ENCODE data around the gene SKI. TPM values are rescaled to one million over a fixed set of nuclear protein-coding genes. Genes with fewer than 3 reads are reported as not detected.

SKI gene
- total and polyA plus RNA-seq, 2 of the 4 experiments (the other 2 are of a cell fraction) = 2.3 to 20.1 TPM

DNA sequence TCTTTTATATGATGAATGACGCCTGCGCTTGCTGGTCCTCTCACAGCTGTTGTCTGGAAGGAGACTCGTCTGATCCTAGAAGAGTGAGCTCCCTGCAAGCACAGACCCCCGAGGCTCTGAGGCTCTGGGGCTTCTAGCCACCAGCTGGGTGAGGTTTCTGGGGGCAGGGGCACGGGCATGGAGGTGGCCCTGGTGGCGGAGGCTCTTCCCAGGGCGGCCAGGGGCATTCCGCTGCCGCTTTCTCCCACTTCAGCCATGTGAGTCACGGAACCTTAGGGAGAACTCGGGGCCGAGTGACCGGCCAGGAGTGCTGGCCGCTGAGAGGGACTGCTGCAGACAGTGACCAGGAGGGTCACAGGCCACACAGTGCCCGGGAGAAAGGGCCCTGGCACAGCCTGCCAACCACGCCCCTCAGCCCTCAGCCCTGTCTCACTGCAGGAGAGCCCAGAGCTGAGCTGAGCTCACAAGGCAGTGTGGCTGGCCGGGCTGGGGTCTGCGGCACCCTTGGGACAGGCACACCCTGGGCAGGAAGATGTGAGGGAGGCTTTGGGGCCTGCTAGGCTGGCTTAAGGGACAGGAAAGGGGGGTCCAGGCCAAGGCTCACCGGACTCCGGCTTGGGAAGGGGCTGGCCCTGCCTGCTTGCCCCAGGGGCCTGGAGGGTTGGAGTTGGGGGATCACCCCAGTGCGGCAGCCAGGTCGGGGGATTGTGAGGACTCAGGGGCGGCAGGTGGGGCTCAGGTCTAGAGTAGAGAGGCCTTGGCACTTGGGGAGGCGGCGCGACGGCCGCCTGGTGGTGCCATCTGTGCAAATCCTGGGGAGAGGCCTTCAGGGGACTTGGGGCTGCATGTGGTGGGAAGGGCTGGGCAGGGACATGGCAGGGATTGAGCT is 127.5 kb downstream of the SKI start:
- Histone ChIP-seq H2AK9ac (replicated peaks; ENCODE audit: low read depth, low read length, poor library complexity) (no peak overlapping the region), H4K91ac (ENCODE audit: insufficient read depth, low read depth, low read length) (no peak overlapping the region), H2AFZ (replicated peaks; ENCODE audit: low read length, poor library complexity) (no peak overlapping the region), H4K20me1 (ENCODE audit: insufficient read depth, low read length) (no peaks in the 10 kb centered on the region), H4K5ac (ENCODE audit: low read depth, low read length) (no peak overlapping the region), H2BK15ac (ENCODE audit: low read depth, low read length) (no peak overlapping the region), H3K27me3 (ENCODE audit: control insufficient read depth, insufficient read depth, low read length) (no peaks in the 10 kb centered on the region), H3K9me1 (ENCODE audit: insufficient read depth, low read length) (no peaks in the 10 kb centered on the region), H2BK120ac (ENCODE audit: low read depth, low read length) (no peak overlapping the region), H2BK5ac (ENCODE audit: low read depth, low read length, poor library complexity, severe bottlenecking) (no peak overlapping the region), H3K14ac (replicated peaks; ENCODE audit: low read depth, low read length) (no peak overlapping the region), H3K4me3 (ENCODE audit: insufficient read depth, low read depth, low read length) (no peak overlapping the region), H3K23ac (ENCODE audit: low read depth, low read length) (no peak overlapping the region), H3K4me1 (ENCODE audit: control insufficient read depth, insufficient read depth, low read length) (0 out of 2 replicates have a peak, but pooled peaks cover 1% of the 10 kb centered on the region), H3K9ac (ENCODE audit: low read depth, low read length) (no peak overlapping the region), H2BK20ac (ENCODE audit: low read depth, low read length) (no peak overlapping the region), H3K36me3 (ENCODE audit: control insufficient read depth, insufficient read depth, low read length) (no peaks in the 10 kb centered on the region), H3K4ac (ENCODE audit: low read depth, low read length) (no peak overlapping the region), H2AK5ac (ENCODE audit: low read depth, low read length) (no peak overlapping the region), H3K56ac (ENCODE audit: extremely low read depth, insufficient read depth, low read length) (no peak overlapping the region), H3K27ac (ENCODE audit: insufficient read depth, low read length) (no peak overlapping the region), H3K4me2 (ENCODE audit: low read depth, low read length) (no peak overlapping the region), H4K8ac (ENCODE audit: low read depth in 2 of 2, low read length in 2 of 2) (no peak overlapping the region), H3K18ac (ENCODE audit: low read depth, low read length) (no peak overlapping the region), H3K9me3 (ENCODE audit: control insufficient read depth, insufficient read depth, low read length) (no peaks in the 10 kb centered on the region), H3K79me1 (ENCODE audit: low read depth in 1 of 2, low read length in 2 of 2) (no peaks in the 10 kb centered on the region)
- in situ Hi-C loops (cut with MboI; ENCODE audit: low sequenced_read_pairs) (loop anchor here (25.0 kb wide), 1 partner anchor 393 kb away; no protein-coding TSS in a partner anchor), intact Hi-C loops (cut with micrococcal nuclease) (no loop called here), dilution Hi-C loops (cut with HindIII; ENCODE audit: low sequenced_read_pairs, unreplicated experiment) (no loop called here)
- BruUV-seq (replicated peaks) = no TSS peak
- no peak for DNase-seq
- TF ChIP-seq BHLHE40 (IDR thresholded peaks at IDR 0.05; ENCODE audit: low read depth, low read length) (no peak), NFE2L2 (IDR thresholded peaks at IDR 0.05; ENCODE audit: low read depth, low read length) (no peak), MAFK (IDR thresholded peaks at IDR 0.05; ENCODE audit: low read depth, low read length) (no peak), CHD1 (IDR thresholded peaks at IDR 0.05; ENCODE audit: low read depth, low read length) (no peak)
- TF ChIP-seq, protein P1, sequence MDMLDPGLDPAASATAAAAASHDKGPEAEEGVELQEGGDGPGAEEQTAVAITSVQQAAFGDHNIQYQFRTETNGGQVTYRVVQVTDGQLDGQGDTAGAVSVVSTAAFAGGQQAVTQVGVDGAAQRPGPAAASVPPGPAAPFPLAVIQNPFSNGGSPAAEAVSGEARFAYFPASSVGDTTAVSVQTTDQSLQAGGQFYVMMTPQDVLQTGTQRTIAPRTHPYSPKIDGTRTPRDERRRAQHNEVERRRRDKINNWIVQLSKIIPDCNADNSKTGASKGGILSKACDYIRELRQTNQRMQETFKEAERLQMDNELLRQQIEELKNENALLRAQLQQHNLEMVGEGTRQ (IDR thresholded peaks at IDR 0.05; ENCODE audit: low read depth, low read length) = no peak
- TF ChIP-seq, protein P2, sequence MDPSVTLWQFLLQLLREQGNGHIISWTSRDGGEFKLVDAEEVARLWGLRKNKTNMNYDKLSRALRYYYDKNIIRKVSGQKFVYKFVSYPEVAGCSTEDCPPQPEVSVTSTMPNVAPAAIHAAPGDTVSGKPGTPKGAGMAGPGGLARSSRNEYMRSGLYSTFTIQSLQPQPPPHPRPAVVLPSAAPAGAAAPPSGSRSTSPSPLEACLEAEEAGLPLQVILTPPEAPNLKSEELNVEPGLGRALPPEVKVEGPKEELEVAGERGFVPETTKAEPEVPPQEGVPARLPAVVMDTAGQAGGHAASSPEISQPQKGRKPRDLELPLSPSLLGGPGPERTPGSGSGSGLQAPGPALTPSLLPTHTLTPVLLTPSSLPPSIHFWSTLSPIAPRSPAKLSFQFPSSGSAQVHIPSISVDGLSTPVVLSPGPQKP (IDR thresholded peaks at IDR 0.05; ENCODE audit: borderline replicate concordance, low read depth, low read length) = no peak
- ChIA-PET CTCF (no interaction called here), POLR2A (ENCODE audit: unreplicated experiment) (no interaction called here)
- 86% methylated on average over 21 of the region's 28 CpGs; no CpG with 5 or more reads in 1 of the 2 experiments for WGBS, 2 experiments (ENCODE audit: extremely low coverage in 2 of 2, insufficient read length in 1 of 2)
- ATAC-seq (ENCODE audit: low read depth) = no peak
